GM21723 (cell line): ENCODE measurements around the gene VPS4A.

Experiments
- ATAC-seq: cut with Tn5 transposase; IDR thresholded peaks from one replicate; pipeline ENCODE4 v1.9.1; 2021; ENCODE audit warnings: mild to moderate bottlenecking, moderate library complexity; ENCODE audit not compliant: unreplicated experiment

The VPS4A gene

GRCh38 chr16:69306031-69306430 lies 5.1 kb upstream of the VPS4A start:
- ATAC-seq, result no peak

GRCh38 chr16:69307091-69307490 lies 4.1 kb upstream of the VPS4A start:
- no peak for ATAC-seq

DNA sequence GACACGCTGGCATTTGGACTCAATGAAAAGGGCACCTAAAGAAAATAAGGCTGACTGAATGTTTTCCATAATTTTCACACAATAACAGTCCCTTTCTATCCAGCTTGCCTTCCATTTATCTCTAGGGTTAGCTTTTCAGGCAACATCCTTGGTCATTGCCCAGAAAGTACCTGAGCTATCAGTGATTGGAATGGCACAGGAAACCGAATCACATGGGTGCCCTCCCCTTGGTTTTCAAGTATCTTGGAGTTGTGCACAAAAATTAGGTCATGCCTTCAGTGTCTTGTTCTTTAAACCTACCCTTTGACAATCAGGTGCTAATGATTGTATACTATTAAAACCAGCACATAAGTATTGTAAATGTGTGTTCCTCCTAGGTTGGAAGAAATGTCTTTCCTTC lies 3.3 kb upstream of the VPS4A start:
- ATAC-seq, result no peak

DNA sequence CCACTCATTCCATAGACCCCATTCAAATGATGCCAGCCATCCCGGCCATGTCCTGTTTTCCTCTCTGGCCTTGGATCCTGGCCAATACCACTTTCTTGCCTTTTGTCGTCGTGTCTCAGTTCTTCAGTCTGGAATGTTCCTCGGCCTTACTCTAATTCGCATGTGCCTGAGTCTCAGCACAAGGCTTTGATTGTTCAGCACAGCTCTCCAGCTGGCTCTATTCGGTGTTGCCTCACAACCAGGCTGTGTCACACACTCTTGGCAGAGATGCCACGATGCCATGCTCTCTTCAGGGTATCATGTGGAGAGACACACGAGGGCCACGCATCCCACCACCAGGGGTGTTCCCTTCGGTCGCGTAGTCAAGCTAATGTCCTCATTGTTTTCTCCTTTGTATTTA lies 1.8 kb upstream of the VPS4A start:
- ATAC-seq, result no peak

DNA sequence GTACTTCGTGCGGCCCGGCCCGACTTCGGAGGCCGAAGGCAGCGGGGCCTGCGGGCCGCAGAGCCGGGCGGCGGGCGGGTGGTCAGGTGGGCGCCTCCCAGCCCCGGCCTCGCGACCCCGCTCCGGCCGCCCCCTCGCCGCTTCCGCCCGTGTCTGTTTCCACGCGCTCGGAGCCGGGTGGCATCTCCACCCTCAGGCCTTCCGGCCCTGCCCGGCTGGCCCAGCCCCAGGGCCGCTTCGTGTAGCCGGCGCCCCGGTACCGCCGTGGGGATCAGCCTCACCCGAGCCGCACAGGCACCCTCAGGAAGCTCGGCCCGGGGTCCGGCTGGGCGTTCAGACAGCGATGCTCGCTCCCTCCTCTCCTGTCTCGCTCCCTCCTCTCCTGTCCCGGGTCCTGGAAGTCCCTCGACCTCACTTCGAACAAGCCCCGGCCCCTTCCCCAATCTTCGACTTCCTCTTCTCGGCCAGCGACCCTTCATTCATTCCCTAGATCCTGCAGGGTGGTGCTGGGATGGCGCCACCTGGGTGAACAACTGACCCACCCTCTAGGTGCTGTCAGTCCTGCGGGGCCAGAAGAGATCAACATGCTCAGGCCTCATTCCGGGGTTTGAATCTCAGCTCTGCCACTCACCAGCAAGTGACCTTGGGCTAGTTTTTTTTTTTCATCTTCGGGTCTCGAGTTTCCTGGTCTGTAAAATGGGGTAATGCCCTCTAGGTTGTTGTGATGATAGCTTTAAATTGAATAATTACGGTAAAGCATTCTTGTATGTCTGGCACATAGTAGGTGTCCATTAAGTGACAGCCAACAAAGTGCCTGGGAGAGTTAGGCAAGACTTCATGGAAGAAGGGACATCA lies 610 bp downstream of the VPS4A start:
- ATAC-seq, result peak; percentile 59

DNA sequence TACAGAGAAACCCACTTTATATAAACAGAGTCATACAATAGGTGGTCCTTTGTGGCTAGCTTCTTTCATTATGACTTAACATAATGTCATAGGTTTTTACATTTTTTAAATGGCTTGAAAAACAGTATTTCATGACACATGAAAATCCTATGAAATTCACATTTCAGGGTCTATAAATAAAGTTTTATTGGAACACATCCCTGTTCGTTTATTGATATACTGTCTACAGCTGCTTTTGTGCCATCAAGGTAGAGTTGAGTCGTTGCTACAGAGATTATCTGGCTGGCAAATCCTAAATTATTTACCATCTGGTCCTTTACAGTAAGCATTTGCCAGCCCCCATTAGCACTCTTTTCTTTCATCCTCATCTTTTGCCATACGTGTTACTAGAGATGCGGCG lies 2.3 kb downstream of the VPS4A start:
- ATAC-seq, result no peak

- ATAC-seq, result no peak
Measured at GRCh38 chr16:69314534-69314933, 3.4 kb downstream of the VPS4A start.

DNA sequence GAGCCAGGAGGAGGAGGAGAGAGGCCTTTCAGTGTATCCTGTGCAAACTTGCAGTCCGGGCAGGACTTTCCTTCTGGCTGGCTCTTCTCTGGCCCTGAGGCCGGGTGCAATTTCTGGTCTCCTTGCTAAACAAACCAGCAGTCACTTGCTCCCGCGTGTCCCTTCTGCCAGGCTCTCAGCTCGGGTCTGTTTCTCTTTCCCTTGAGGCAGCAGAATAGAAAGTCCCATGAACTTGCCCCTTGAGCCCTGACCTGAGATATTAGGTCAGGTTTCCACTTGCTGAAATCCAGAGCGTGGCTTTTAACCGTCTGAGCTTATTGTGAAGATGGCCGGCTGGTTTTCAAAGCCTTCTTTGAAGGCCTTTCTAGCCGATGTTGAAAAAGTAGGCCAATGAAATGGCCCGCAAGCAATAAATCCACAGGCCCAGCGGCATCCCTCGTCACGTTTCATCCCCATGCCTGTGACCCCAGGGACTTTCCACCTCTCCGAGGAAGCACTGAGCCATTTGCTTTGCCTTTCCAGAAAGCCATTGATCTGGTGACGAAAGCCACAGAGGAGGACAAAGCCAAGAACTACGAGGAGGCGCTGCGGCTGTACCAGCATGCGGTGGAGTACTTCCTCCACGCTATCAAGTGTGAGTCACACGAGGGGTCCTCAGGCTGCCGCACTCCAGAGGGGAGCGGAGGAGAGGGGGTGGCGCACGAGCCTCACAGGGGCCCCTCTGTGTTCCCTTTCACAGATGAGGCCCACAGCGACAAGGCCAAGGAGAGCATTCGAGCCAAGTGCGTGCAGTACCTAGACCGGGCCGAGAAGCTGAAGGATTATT lies 4.5 kb downstream of the VPS4A start:
- no peak for ATAC-seq

DNA sequence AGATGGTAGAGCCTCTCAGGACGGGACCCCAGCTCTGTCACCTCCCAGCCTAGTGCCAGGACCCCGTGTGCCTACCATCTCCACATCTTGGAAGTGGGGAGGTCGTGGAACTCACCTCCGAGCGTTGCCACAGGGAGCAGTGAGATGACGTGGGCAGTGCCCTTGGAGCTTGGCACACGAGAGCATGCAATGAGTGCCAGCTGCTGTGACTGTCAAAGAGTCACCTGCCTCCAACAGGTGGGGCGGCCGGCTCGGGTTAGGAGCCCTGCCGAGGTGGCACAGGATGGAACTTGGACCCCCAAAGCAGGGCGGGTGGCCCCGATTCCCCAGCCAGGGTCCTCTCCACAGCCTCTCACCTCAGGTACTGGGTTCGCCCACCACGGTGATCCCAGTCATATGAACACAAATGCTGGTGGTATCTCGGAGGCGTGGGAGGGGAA lies 5.5 kb downstream of the VPS4A start:
- no peak for ATAC-seq

- no peak for ATAC-seq
Measured at GRCh38 chr16:69318177-69318910, 7.2 kb downstream of the VPS4A start.

GRCh38 chr16:69318911-69319289 lies 7.8 kb downstream of the VPS4A start:
- no peak for ATAC-seq

- no peak for ATAC-seq
Measured at GRCh38 chr16:69319381-69319780, 8.2 kb downstream of the VPS4A start.

DNA sequence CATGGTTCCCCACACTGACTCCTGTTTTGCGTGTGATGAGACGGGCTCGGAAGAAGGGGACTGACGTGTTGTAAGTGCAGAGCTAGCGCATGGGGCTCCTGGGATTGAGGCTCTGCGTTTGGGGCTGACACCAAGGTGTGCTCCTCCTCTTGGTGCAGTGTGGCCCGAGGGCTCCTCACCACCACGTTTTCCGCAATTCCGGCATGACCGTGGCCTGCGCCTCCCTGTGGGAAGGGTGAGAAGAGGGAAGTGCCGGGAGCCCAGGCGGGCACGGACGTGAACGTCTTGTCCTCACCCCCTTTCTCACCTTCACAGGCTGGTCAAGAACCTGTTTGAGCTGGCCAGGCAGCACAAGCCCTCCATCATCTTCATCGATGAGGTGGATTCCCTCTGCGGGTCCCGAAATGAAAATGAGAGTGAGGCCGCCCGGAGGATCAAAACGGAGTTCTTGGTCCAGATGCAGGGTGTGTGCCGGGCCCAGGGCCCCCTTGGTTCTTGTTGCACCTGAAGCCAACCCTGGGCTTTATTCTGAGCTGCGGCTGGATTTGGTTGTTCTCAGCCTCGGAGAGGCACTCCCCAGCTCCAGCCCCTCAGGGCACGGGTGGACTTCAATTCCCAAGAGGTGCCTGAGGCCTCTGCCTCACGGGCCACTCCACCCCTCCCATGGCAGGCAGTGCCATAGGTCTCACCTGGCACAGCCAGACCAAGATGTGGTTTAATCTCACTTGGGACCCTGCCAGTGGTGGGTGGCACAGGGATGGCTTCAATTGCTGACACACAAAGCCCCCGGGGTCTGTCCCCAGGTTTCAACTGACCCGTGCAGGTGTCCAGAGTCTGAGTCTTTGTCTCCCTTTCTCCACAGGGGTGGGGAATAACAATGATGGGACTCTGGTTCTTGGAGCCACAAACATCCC lies 8.9 kb downstream of the VPS4A start:
- no peak for ATAC-seq

DNA sequence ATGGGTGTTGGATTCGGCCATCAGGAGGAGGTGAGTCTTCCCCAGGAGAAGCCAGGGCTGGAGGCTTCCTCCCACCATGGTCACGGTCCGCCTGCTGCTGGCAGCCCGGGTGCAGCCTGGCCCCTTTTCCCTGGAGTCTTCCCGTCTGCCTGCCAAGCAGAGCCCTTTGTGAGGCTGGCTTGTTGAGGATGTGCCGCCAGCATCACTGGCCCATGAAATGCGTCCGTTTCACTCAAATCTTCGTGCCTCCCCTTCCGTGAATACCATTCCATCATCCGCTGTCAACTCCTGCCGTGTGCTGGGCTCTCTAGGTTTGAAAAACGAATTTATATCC lies 9.6 kb downstream of the VPS4A start:
- no peak for ATAC-seq

- ATAC-seq, result no peak
Measured at GRCh38 chr16:69321080-69321479, 9.9 kb downstream of the VPS4A start.

- no peak for ATAC-seq
Measured at GRCh38 chr16:69322343-69322742, 11.2 kb downstream of the VPS4A start.

DNA sequence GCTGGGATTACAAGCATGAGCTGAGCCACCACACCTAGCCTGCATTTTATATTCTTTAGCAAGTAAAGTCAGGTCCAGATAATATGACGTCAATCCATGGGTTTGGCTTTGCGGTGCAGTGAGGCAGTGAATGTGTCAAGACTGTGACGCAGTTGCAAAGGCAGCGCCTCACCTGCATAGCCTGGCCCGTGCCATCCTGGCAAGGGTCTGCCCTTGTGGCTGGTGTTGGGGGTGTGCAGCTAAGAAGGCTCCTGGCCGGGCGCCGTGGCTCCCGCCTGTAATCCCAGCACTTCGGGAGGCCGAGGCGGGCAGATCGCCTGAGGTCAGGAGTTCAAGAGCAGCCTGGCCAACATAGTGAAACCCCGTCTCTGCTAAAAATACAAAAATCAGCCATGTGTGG lies 12.3 kb downstream of the VPS4A start:
- no peak for ATAC-seq

DNA sequence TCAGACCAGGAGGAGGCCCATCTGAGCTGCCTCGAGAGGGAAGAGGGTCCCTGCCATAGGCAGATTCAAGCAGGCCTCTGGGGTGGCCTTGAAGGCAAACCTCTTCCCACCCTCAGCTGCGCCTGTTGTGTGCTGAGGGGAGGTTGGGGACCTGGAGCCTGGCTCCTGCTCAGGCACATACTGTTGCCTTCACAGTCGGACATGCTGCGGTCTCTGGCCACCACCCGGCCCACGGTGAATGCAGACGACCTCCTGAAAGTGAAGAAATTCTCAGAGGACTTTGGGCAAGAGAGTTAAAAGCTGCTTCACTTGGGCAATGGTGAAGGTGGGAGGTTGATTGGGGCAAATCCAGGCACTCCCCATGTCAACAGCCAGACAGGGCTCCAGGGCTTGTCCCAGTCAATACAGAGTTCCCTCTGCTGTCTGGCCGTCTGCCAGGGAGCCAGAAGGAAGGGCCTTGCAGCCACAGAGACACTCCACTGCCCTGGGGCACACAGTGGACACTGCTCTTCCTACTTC lies 12.9 kb downstream of the VPS4A start:
- no peak for ATAC-seq

DNA sequence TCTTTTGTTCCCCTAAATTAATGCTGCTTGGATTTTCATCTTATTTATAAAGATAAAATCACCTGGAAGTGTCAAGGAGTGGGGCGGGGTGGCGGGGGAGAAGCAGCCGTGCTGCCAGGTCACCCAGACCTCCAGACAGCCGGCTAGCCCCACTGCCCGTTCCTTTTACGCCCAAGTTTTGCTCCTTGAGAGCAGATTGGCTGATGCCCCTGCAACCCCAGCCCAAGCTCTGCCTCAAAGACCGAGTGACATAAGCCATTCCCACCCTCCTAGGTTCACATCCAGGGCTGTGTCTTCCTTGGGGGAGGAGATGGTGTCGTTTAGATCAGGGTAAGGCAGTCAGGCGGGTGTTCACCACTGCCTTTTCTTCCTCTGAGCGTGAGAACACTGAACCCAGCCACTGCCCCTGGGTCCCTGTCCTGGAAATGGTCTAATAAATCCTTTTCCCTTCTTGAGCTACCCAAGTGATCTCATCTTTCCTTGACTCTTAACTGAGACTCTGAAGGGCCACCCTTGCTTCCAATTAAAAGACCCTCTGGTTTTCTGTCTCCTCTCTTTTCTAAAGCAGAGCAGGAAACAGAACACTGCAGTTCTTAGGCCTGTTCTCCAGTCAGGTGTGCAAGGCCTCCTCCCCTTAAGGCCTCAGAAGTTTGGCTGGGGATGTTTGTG lies 13.6 kb downstream of the VPS4A start:
- no peak for ATAC-seq

DNA sequence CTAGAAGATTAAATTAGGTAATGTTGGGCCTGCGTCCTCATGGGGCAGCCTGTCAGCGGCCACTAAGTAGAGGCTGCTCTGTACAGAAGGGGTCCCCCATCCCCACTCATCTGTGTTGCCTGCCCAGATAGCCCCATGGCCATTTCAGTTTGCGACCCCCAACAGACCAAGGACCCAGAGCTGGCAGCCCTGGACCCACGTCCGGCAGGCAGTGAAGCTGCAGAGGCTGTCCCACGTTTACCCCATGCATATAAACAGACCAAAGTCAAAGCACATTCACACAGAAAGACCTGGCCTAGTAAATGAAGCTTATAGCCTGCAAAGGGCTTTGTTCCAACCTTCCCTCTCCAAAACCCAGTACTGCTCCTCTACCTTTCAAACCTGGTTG lies 14.6 kb downstream of the VPS4A start:
- no peak for ATAC-seq
